GM12874 (cell line): ENCODE results near the gene LMAN1L.

Source experiments
- TF ChIP-seq, protein P1 (sequence below): IDR thresholded peaks from 2 replicates; pipeline ENCODE4 v1.5.1; 2011; ENCODE audit warnings: low read depth, mild to moderate bottlenecking, control low read depth, low read length, moderate library complexity; ENCODE audit not compliant: insufficient read depth

The LMAN1L gene

DNA sequence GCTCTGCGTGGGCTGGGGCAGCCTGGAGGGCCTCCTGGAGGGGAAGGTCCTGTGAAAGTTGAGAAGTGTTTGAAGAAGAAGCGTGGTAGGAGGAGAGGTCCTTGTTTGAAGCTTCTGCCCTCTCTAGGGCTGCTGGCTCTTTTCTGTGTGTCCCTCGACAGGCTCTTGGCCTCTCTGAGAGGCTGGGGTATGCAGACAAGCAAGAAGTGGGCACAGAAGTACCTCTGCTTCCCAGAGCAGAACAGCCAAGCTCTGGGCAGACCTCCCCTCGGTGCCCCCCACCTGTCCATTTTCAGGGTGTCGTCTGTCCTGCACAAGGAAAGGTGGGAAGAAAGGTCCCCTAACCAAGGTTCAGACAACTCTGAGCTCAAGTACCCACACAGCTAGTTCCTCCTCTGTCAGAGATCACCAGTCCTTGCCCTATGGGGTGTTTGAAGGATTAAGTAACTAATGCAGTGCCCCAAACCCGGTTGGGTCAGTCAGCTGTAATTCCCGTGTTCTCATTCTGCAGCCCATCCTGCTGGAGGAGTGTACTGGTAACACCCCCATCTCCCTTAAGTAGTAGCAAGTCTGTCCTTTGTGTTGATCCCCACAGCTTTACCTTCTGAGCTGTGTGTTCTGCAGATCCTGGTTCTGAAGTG is 24.5 kb upstream of the LMAN1L start:
- TF ChIP-seq, protein P1, sequence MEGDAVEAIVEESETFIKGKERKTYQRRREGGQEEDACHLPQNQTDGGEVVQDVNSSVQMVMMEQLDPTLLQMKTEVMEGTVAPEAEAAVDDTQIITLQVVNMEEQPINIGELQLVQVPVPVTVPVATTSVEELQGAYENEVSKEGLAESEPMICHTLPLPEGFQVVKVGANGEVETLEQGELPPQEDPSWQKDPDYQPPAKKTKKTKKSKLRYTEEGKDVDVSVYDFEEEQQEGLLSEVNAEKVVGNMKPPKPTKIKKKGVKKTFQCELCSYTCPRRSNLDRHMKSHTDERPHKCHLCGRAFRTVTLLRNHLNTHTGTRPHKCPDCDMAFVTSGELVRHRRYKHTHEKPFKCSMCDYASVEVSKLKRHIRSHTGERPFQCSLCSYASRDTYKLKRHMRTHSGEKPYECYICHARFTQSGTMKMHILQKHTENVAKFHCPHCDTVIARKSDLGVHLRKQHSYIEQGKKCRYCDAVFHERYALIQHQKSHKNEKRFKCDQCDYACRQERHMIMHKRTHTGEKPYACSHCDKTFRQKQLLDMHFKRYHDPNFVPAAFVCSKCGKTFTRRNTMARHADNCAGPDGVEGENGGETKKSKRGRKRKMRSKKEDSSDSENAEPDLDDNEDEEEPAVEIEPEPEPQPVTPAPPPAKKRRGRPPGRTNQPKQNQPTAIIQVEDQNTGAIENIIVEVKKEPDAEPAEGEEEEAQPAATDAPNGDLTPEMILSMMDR: no peak

DNA sequence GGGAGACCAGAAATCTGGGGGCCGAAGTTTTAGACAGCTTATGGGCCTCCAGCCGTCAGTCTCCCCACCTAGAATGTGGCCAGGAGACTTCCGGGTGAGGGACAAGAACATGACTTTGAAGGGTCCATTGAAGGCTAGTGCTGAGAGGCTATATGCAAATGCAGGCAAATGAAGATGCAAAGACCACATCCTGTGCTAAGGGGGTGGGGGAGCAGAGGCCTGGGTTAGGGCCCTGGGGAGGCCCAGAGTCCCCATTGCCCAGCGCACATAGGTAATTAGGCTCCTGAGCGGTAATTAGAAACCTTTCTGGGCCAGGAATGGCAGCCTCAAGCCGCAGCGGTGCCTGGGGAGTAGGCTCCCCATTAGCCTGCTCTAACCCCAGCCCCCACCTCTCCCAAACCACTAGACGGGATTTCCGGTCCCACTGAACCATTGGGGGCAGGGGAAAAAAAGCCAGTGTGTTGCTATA is 23.9 kb upstream of the LMAN1L start:
- TF ChIP-seq, protein P1: no peak

DNA sequence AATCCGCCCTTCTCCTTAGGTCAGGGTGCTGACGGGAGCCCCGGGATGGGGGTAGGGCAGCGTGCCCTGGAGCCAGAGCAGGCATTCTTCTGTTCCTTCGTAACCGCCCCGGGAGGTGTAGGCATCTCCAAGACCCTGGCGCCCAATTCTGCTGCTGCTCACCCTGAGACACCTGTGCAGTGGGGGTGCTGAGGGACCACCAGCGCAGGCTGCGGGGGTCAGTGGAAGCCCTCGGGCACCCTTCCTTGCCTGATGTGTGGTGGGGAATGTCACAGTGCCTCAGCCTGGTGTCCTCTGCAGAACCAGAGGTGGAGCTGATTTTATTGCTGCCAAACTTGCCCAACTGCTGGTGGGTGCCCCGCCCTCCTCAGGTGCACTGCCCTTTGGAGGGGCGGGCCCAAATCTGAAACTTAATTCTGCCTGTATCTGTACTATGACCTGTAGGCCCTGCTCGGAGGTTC is 23.4 kb upstream of the LMAN1L start:
- TF ChIP-seq, protein P1: no peak

DNA sequence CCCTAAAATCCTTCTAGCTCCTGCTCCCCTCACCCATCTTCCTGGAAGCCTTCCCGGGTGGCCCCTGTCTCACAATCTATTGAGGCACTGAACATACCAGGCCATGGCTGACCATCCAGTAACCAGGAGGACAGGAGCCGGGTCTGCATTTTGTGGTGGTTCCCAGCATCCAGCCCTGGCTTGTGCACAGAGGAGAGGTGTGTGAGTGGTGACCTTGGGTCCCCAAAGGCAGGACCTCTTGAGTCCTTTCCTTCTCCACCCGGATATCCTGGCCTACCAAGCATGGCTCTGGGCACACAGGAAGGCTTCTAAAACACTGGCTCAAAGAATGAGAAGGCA is 22.9 kb upstream of the LMAN1L start:
- TF ChIP-seq, protein P1: no peak

DNA sequence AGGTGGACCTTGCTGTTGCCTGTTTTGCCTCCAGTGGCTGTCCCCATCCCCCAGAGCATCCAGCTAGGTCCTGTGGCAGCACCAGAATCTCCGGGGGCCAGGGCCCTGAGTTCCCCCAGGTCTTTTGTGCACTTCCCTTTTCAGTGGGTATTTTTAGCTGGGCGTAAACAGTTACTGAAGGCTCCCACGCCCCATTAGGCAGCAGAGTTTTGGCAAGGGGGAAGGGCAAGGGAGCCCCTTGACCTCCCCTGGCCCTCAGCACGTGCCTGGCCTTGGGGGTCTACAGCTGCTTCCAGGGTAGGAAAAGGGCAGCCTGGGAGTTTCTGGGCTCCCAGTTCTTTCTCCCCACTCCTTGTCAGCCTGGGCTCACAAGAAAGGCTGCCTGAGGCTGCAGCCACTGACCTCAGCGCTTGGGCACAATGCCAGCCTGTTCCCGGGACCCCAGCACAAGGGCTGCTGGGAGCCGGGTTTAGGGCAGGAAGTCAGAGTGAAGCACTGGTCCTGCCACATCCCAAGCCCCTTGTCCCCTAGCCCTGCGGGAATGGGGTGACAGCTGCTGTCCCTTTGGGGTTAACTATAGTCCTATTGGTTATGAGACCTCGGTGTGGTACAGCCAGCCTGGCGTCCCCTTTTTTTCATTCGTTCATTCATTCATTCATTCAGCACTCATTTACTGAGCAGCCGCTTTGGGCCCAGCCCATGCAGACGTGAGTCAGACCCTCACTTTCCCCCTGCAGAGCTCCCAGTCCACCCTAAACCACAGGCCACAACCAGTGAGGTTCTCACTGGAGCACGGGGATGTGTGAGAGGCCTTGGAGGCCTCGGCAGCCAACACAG is 22.3 kb upstream of the LMAN1L start:
- TF ChIP-seq, protein P1: no peak

DNA sequence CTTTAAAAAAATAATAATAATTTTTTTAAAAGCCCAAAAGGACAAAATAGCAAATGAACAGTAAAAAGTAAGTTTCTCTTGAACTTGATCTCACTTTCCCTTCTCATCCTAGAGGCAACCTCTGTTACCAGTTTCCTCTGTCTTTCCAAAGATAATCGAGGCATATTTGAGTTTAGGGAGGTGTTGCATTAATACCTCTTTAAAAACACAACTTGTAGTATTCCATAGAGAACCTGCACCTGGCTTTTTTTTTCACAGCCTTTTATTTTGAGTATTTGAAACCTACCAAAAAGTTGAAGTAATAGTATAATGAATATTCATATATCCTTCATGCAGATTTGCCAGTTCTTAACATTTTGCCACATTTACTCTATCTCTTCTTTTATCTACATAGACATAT is 21.6 kb upstream of the LMAN1L start:
- TF ChIP-seq, protein P1: no peak

DNA sequence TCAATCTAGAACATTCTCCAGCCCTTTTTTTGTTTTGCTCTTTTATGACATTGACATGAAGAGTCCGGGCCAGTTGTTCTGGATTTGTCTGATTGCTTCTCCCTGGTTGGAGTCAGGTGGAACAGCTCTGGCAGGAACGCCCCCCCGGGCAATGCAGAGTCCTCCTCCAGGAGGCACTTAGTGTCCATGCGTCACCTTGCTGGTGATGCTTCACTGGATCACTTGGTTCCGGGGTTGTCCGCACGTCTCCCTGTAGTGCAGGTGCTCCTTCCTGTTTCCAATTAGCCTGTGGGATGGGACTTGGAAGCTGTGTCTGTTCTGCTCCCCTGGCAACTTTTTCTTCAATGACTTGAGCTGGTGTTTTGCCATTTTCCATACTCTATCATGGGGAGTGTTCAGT is 21.0 kb upstream of the LMAN1L start:
- TF ChIP-seq, protein P1: no peak
